ENCODE results near the gene LIG3.
"Not testable (repeated sequence)": the region's sequence is repeated elsewhere in the genome, so short reads cannot be mapped to it uniquely, and the experiment has no call there.

The LIG3 gene

GRCh38 chr17:34999456-34999855 lies 19.1 kb downstream of the LIG3 start:
- DNase-seq (ENCODE audit: low read depth in 2 of 2): no peak

GRCh38 chr17:35000965-35001364 lies 20.7 kb downstream of the LIG3 start:
- not testable (repeated sequence) for DNase-seq (ENCODE audit: low read depth in 2 of 2)

- no peak for DNase-seq (ENCODE audit: low read depth in 2 of 2)
Measured at GRCh38 chr17:35001549-35001948, 21.2 kb downstream of the LIG3 start.

- no peak for DNase-seq (ENCODE audit: low read depth in 2 of 2)
Measured at GRCh38 chr17:35002876-35003551, 22.7 kb downstream of the LIG3 start.

GRCh38 chr17:35003778-35004177 lies 23.5 kb downstream of the LIG3 start:
- no peak for DNase-seq (ENCODE audit: low read depth in 2 of 2)

- DNase-seq (ENCODE audit: low read depth in 2 of 2): no peak
Measured at GRCh38 chr17:35006345-35006744, 26.0 kb downstream of the LIG3 start.

GRCh38 chr17:35006961-35007360 lies 26.6 kb downstream of the LIG3 start:
- no peak for DNase-seq (ENCODE audit: low read depth in 2 of 2)

GRCh38 chr17:35010093-35010492 lies 29.8 kb downstream of the LIG3 start:
- no peak for DNase-seq (ENCODE audit: low read depth in 2 of 2)

GRCh38 chr17:35011671-35012216 lies 31.4 kb downstream of the LIG3 start:
- no peak for DNase-seq (ENCODE audit: low read depth in 2 of 2)

- no peak for DNase-seq (ENCODE audit: low read depth in 2 of 2)
Measured at GRCh38 chr17:35016369-35016768, 36.1 kb downstream of the LIG3 start.

GRCh38 chr17:35017021-35017420 lies 36.7 kb downstream of the LIG3 start:
- no peak for DNase-seq (ENCODE audit: low read depth in 2 of 2)

GRCh38 chr17:35018814-35019213 lies 38.5 kb downstream of the LIG3 start:
- no peak for DNase-seq (ENCODE audit: low read depth in 2 of 2)

- DNase-seq (ENCODE audit: low read depth in 2 of 2): no peak
Measured at GRCh38 chr17:35019386-35020179, 39.3 kb downstream of the LIG3 start.

GRCh38 chr17:35021520-35022380 lies 41.4 kb downstream of the LIG3 start:
- DNase-seq (ENCODE audit: low read depth in 2 of 2): no peak

GRCh38 chr17:35022536-35023063 lies 42.3 kb downstream of the LIG3 start:
- DNase-seq (ENCODE audit: low read depth in 2 of 2): peak; percentile 45 to 53

- no peak for DNase-seq (ENCODE audit: low read depth in 2 of 2)
Measured at GRCh38 chr17:35023538-35023937, 43.2 kb downstream of the LIG3 start.

GRCh38 chr17:35025541-35025940 lies 45.2 kb downstream of the LIG3 start:
- DNase-seq (ENCODE audit: low read depth in 2 of 2): no peak

- DNase-seq (ENCODE audit: low read depth in 2 of 2): not testable (repeated sequence)
Measured at GRCh38 chr17:35028097-35028496, 47.8 kb downstream of the LIG3 start.

GRCh38 chr17:35028531-35029262 lies 48.4 kb downstream of the LIG3 start:
- DNase-seq (ENCODE audit: low read depth in 2 of 2): no peak

GRCh38 chr17:35030780-35031179 lies 50.5 kb downstream of the LIG3 start:
- no peak for DNase-seq (ENCODE audit: low read depth in 2 of 2)

GRCh38 chr17:35038453-35038852 lies 58.1 kb downstream of the LIG3 start:
- no peak for DNase-seq (ENCODE audit: low read depth in 2 of 2)
